Hematopoietic multipotent progenitor cell treated with erythropoietin and hydrocortisone succinate and interleukin-3 and kit ligand, for 8 days (in vitro differentiated cells): ENCODE measurements around the gene EFR3B.
A peak's percentile ranks its signal among the peaks of the same experiment; 100 is the strongest.
"Not testable (repeated sequence)": the region's sequence is repeated elsewhere in the genome, so short reads cannot be mapped to it uniquely, and the experiment has no call there.

Source experiments
- DNase-seq: peaks from one replicate; pipeline ENCODE4 v3.0.0-alpha.2; 2015

The EFR3B gene

GRCh38 chr2:25158096-25158852 lies 116.4 kb downstream of the EFR3B start:
- no peak for DNase-seq

GRCh38 chr2:25159949-25160348 lies 118.1 kb downstream of the EFR3B start:
- DNase-seq: peak; percentile 30

- no peak for DNase-seq
Observed at GRCh38 chr2:25160376-25160775, 118.5 kb downstream of the EFR3B start.

- DNase-seq: peak; percentile 69
Observed at GRCh38 chr2:25161055-25161781, 119.3 kb downstream of the EFR3B start.

GRCh38 chr2:25162061-25162460 lies 120.2 kb downstream of the EFR3B start:
- DNase-seq: not testable (repeated sequence)

- no peak for DNase-seq
Observed at GRCh38 chr2:25164561-25164960, 122.7 kb downstream of the EFR3B start.

- DNase-seq: peak; percentile 44
Observed at GRCh38 chr2:25165992-25166875, 124.4 kb downstream of the EFR3B start.

GRCh38 chr2:25168256-25169072 lies 126.6 kb downstream of the EFR3B start, which contains the start of gene POMC:
POMC (minus strand) TSS chr2:25168580; CDS start chr2:25164772, 3,808 bp downstream.
- peak; percentile 11 for DNase-seq

- no peak for DNase-seq
Observed at GRCh38 chr2:25169073-25169470, 127.2 kb downstream of the EFR3B start.

GRCh38 chr2:25170888-25171287 lies 129.0 kb downstream of the EFR3B start:
- no peak for DNase-seq

GRCh38 chr2:25173719-25174118 lies 131.8 kb downstream of the EFR3B start:
- no peak for DNase-seq

- DNase-seq: no peak
Observed at GRCh38 chr2:25174192-25174861, 132.5 kb downstream of the EFR3B start.

GRCh38 chr2:25176138-25176537 lies 134.3 kb downstream of the EFR3B start:
- DNase-seq: no peak

GRCh38 chr2:25176541-25177181 lies 134.8 kb downstream of the EFR3B start:
- DNase-seq: no peak

GRCh38 chr2:25177211-25177611 lies 135.3 kb downstream of the EFR3B start:
- DNase-seq: no peak

- no peak for DNase-seq
Observed at GRCh38 chr2:25178976-25179375, 137.1 kb downstream of the EFR3B start.

GRCh38 chr2:25184254-25184653 lies 142.4 kb downstream of the EFR3B start:
- no peak for DNase-seq

GRCh38 chr2:25187729-25188350 lies 146.0 kb downstream of the EFR3B start:
- DNase-seq: no peak

GRCh38 chr2:25188405-25188804 lies 146.5 kb downstream of the EFR3B start:
- DNase-seq: no peak

GRCh38 chr2:25190536-25190935 lies 148.7 kb downstream of the EFR3B start:
- no peak for DNase-seq
